Glomerular visceral epithelial cell (primary cell): ENCODE data around the gene SP100.
"Not testable (repeated sequence)": the region's sequence is repeated elsewhere in the genome, so short reads cannot be mapped to it uniquely, and the experiment has no call there.

Experiments
- DNase-seq: peaks from one replicate; pipeline ENCODE4 v3.0.0-alpha.2; 2016; ENCODE audit errors: extremely low spot score

The SP100 gene

GRCh38 chr2:230419181-230419580, 3.2 kb downstream of the SP100 start:
- DNase-seq: no peak

GRCh38 chr2:230422149-230422548, 6.1 kb downstream of the SP100 start:
- DNase-seq: no peak

- DNase-seq: no peak
Observed at GRCh38 chr2:230423851-230424458, 8.0 kb downstream of the SP100 start.

- DNase-seq: no peak
Observed at GRCh38 chr2:230425377-230425776, 9.4 kb downstream of the SP100 start.

GRCh38 chr2:230429513-230429912, 13.5 kb downstream of the SP100 start:
- DNase-seq: no peak

GRCh38 chr2:230430957-230431910, 15.2 kb downstream of the SP100 start:
- no peak for DNase-seq

GRCh38 chr2:230434677-230435324, 18.8 kb downstream of the SP100 start:
- DNase-seq: no peak

- DNase-seq: no peak
Observed at GRCh38 chr2:230435431-230435830, 19.4 kb downstream of the SP100 start.

GRCh38 chr2:230439121-230439520, 23.1 kb downstream of the SP100 start:
- not testable (repeated sequence) for DNase-seq

- no peak for DNase-seq
Observed at GRCh38 chr2:230439590-230439989, 23.6 kb downstream of the SP100 start.

GRCh38 chr2:230441227-230441897, 25.4 kb downstream of the SP100 start:
- no peak for DNase-seq

- peak; percentile 37 for DNase-seq
Observed at GRCh38 chr2:230443541-230443940, 27.5 kb downstream of the SP100 start.

GRCh38 chr2:230444832-230445231, 28.8 kb downstream of the SP100 start:
- no peak for DNase-seq

- no peak for DNase-seq
Observed at GRCh38 chr2:230447036-230447435, 31.0 kb downstream of the SP100 start.

GRCh38 chr2:230447455-230448451, 31.8 kb downstream of the SP100 start:
- DNase-seq: no peak

GRCh38 chr2:230449901-230450467, 34.0 kb downstream of the SP100 start:
- DNase-seq: no peak

GRCh38 chr2:230453006-230453405, 37.0 kb downstream of the SP100 start:
- no peak for DNase-seq

GRCh38 chr2:230455005-230455684, 39.1 kb downstream of the SP100 start:
- no peak for DNase-seq

- no peak for DNase-seq
Observed at GRCh38 chr2:230457073-230457768, 41.2 kb downstream of the SP100 start.
